Measurements from ENCODE around the gene LOC101059915.
"Not testable (repeated sequence)": the region's sequence is repeated elsewhere in the genome, so short reads cannot be mapped to it uniquely, and the experiment has no call there.

Gene LOC101059915

GRCh38 chrX:71640002-71640401 lies 27.3 kb upstream of the LOC101059915 start:
- intact Hi-C loops (cut with micrococcal nuclease): no loop called here
- Mint-ChIP-seq H3K9me3 (peaks cover 0 to 4% (median 0%) of the 10 kb centered on the region in 7 donors), H3K36me3 (no peaks in the 10 kb centered on the region), H3K27ac (no peak overlapping the region), H3K27me3 (ENCODE audit: low read depth in 3 of 3) (peaks cover 0 to 8% (median 0%) of the 10 kb centered on the region in 3 donors), H3K4me3 (no peak overlapping the region), H3K4me1 (no peaks in the 10 kb centered on the region)
- no peak overlapping the region for H2AFZ ChIP-seq (ENCODE audit: insufficient read depth, low read depth, low read length, poor library complexity, severe bottlenecking)
- no peaks in the 10 kb centered on the region for H3K36me3 ChIP-seq (replicated peaks in 1 of 2; ENCODE audit: control insufficient read depth in 1 of 2, insufficient read depth in 2 of 2, low read length in 2 of 2)
- no peaks in the 10 kb centered on the region for H3K27me3 ChIP-seq (ENCODE audit: control insufficient read depth in 2 of 2, insufficient read depth in 2 of 2, low read length in 2 of 2)
- H3K9me3 ChIP-seq (replicated peaks in 1 of 2; ENCODE audit: control insufficient read depth in 1 of 2, insufficient read depth in 1 of 2, low read length in 2 of 2): no peaks in the 10 kb centered on the region
- no peak for TF ChIP-seq CTCF (IDR thresholded peaks at IDR 0.05)
- no peaks in the 10 kb centered on the region for H4K20me1 ChIP-seq (ENCODE audit: insufficient read depth, low read length)
- H3K4me1 ChIP-seq (ENCODE audit: control insufficient read depth in 1 of 2, insufficient read depth in 2 of 2, low read length in 2 of 2): no peaks in the 10 kb centered on the region
- 100% methylated on average over 2 of the region's 4 CpGs for WGBS (ENCODE audit: insufficient coverage)
- H3K9ac ChIP-seq (ENCODE audit: insufficient read depth, low read length, poor library complexity, severe bottlenecking): no peak overlapping the region
- H3K79me2 ChIP-seq (ENCODE audit: insufficient read depth, low read length): no peaks in the 10 kb centered on the region
- no peak overlapping the region for H3K4me3 ChIP-seq (replicated peaks in 1 of 3; ENCODE audit: low read depth in 2 of 3, low read length in 3 of 3)
- no peak overlapping the region for H3K4me2 ChIP-seq (replicated peaks; ENCODE audit: extremely low read depth, low read length, poor library complexity, severe bottlenecking)
- DNase-seq: no peak
- H3K27ac ChIP-seq (ENCODE audit: low read depth in 1 of 2, low read length in 2 of 2): no peak overlapping the region

- H3K4me3 Mint-ChIP-seq; H3K4me1 ChIP-seq (ENCODE audit: control insufficient read depth in 1 of 2, insufficient read depth in 2 of 2, low read length in 2 of 2); H2AFZ ChIP-seq (ENCODE audit: insufficient read depth, low read depth, low read length, poor library complexity, severe bottlenecking); H3K36me3 ChIP-seq (replicated peaks in 1 of 2; ENCODE audit: control insufficient read depth in 1 of 2, insufficient read depth in 2 of 2, low read length in 2 of 2); DNase-seq; H3K4me3 ChIP-seq (replicated peaks in 1 of 3; ENCODE audit: low read depth in 2 of 3, low read length in 3 of 3); H3K27me3 Mint-ChIP-seq (ENCODE audit: low read depth in 3 of 3); H3K9ac ChIP-seq (ENCODE audit: insufficient read depth, low read length, poor library complexity, severe bottlenecking); H4K20me1 ChIP-seq (ENCODE audit: insufficient read depth, low read length); H3K27ac ChIP-seq (ENCODE audit: low read depth in 1 of 2, low read length in 2 of 2); H3K4me1 Mint-ChIP-seq; H3K4me2 ChIP-seq (replicated peaks; ENCODE audit: extremely low read depth, low read length, poor library complexity, severe bottlenecking); H3K79me2 ChIP-seq (ENCODE audit: insufficient read depth, low read length); H3K9me3 ChIP-seq (replicated peaks in 1 of 2; ENCODE audit: control insufficient read depth in 1 of 2, insufficient read depth in 1 of 2, low read length in 2 of 2); H3K27me3 ChIP-seq (ENCODE audit: control insufficient read depth in 2 of 2, insufficient read depth in 2 of 2, low read length in 2 of 2); H3K36me3 Mint-ChIP-seq; H3K9me3 Mint-ChIP-seq; H3K27ac Mint-ChIP-seq; intact Hi-C loops (cut with micrococcal nuclease): not testable (repeated sequence)
- 100% methylated on average over 1 of the region's 6 CpGs for WGBS (ENCODE audit: insufficient coverage)
Measured at GRCh38 chrX:71644406-71644805, 22.9 kb upstream of the LOC101059915 start.
